DMS 273 treated with DMSO at 0.1 percent for 48 hours (cell line): ENCODE data around the gene TSC2.
"Not testable (repeated sequence)": the region's sequence is repeated elsewhere in the genome, so short reads cannot be mapped to it uniquely, and the experiment has no call there.

Source experiments
- DNase-seq: peaks from one replicate; lab custom pipeline; 2025; lab: John Stamatoyannopoulos, UW

TSC2 gene

DNA sequence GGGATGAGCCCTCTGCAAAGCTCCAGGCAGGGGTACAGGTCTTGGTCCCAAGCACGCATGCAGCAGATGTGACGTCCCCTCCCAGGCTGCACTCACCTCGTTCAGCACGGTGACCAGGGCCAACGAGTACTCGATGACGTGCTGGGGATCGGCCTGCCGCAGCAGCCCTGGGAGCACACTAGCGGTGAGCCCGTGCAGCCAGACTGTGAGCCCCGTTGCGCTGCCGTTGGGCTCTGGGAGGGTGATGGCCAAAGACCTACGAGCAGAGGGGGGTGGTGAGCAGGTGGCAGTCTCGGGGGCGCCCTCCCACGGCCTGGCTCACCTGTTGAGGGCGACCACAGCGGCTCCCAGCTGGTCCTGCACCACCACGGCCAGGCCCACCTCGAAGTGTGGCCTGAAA, 58.0 kb downstream of the TSC2 start:
- not testable (repeated sequence) for DNase-seq

DNA sequence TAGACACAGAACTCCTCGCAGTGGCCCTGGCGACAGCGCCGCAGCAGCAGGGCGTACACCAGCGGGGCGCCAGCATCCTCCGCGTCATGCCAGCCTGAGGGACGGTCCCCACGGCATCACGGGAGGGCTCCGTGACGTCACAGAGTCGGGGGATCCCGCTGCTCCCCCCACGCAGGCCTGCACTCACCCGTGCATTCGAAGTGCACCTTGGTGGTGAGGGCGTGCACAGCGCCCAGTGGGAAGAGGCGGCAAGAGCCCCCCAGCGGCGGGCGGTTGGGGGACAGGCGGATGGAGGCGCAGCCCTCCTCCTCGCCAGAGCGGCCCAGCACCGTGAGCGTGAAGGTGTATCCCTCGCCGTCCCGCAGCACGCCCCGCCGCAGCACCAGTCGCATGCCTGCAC, 58.4 kb downstream of the TSC2 start:
- not testable (repeated sequence) for DNase-seq

DNA sequence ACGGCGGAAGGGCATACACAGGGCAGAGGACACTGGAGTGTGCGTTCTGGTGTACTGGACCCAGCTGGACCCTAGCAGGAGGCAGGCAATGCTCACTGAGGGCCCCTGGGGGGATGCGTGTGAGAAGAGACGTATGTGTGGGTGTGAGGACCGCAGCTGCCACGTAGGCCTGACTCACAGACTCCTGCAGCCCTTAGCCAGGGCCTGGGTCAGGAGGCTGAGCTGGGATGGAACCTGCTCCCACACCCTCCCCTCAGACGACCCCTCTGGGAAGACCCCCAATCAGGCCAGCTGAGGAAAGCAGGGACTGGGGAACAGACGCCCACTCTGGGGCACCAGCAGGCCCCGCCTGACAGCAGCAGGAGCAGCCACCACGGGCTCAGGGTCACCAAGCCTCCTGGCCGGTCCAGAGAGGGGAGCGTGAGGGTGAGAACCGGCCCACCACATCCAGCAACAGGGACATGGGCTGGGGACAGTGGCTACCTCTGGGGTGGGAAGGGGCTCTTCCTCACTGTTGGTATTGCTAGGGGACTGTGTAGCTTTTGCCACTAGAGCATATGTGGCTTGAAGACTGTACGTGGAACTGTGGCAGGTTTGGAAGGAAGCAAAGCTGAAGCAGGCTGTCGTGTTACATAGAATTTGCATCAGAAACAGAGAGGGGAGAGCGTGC, 59.5 kb downstream of the TSC2 start:
- DNase-seq = not testable (repeated sequence)

DNA sequence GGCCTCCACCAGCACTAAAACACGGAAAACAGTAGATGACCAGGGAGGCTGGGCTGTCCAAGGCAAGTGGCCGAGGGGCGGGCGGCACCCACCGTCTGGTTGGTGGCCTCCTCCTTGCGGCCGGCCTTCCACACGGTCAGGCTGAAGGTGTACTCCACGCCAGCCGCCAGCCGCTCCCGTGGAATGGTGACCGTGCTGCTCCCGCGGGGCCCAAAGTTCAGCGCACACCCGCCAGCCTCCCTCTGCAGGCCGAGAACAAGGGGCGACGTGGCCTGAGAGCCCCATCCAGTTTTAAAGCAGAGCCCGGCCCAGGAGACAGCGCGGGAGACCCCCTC, 60.0 kb downstream of the TSC2 start:
- DNase-seq = not testable (repeated sequence)

DNA sequence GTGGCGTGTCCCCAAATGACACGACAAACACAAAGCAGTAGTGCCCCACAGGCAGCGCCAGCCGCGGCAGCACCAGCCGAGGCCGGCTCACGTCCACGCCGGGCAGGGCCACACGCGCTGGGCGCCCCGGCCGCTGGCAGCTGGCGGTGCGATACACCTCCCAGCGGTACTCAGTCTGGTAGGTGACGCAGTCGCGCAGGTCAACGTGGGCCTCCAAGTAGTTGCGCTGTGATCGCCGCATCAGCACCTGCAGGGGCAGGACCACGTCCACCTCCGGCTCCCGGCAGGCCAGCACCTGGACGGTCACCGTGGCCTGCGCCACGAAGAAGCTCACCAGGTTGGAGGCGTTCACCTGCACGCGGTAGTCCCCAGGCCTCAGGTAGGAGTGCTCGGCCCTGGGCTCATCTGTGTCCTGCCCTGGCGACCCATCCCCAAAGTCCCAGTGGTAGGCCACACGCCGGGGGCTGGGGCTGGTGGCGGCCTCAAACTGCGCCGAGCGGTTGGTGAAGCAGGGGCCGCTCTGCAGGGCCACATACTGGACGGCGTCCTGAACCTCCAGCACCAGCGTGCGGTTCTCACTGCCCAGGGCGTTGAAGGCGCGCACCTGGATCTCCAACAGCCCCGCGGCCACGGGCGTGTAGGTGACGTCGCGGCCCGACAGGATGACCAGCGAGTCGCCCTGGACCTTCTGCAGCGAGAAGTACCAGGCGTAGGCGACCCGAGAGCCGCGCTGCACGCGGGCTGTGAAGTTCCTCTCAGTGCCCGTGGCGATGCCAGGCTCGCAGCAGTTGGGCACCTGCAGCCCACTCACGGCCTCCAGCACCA, 60.9 kb downstream of the TSC2 start:
- not testable (repeated sequence) for DNase-seq

DNA sequence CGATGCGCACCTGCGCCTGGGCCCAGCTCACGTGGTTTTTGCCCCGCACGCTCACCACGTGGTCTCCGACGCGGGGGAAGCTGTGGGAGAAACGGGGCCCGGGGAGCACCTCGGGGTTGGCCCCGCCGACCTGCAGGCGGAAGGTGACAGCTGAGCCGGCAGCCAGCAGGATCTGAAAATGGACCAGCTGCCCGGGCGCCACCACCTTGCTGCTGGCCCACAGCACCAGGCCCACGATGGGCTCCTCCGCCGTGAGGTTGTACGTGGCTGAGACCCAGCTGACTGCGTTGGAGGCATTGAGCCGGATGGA, 61.4 kb downstream of the TSC2 start:
- not testable (repeated sequence) for DNase-seq

DNA sequence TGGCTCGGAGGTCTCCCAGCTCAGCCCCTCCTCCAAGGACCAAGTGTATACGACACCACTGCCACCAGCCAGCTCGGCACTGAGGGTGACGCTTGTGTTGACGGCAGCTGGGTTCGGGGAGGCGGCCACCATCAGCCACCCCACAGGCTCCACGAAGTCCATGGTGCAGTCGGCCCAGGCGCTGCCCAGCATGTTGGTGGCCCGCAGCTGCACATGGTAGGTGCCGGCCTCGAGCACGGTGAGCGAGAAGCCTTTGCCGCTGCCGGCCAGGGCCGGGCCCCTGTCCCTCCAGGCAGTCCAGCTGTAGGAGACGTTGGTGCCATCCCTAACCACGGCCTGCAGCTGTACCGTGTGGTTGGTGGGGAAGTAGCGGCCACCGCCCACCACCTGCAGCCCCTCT, 62.1 kb downstream of the TSC2 start:
- DNase-seq = not testable (repeated sequence)

DNA sequence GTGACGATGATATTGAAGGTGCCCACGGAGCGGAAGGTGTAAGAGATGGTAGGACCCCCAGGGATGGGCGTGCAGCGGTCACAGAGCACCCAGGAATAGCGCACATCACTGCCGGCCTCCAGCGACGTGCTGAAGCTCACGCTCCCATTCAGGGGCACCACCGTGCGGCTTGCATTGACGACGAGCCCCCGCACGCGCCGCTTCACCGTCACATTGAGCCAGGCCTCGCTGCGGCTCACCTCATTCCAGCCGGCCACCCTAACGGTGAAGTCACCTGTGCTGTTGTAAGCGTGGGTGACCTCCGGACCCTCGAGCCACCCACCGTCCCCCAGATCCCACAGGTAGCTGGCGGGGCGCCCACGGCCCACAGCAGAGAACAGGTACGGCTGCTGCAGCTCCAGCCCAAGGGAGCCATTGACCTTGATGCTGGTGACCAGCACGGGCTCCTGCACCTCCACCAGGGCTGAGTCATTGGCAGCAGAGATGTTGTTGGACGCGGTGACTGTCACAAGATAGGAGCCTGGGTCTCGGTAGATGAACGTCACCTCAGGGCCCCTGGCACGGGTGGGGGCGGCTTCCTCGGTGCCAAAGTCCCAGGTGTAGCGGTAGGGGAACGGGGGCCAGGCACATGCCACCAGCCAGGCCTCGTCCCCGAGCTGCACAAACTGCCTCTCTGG, 62.7 kb downstream of the TSC2 start:
- DNase-seq = not testable (repeated sequence)

DNA sequence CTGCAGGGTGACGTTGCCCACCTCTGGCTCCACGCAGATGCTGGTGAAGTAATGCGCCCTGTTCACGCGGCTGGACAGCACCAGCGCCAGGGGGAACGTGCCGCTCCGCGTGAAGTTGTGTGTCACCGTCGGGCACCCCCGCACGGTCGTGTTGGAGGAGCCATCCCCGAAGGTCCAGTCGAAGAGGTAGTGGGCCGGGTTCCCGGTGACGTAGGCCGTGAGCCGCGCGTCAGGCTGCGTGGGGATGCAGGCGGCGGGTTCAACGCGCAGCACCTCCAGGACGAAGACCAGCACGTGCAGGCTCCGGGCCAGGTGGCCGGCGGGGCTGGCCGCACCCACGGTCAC, 63.2 kb downstream of the TSC2 start:
- DNase-seq = not testable (repeated sequence)

DNA sequence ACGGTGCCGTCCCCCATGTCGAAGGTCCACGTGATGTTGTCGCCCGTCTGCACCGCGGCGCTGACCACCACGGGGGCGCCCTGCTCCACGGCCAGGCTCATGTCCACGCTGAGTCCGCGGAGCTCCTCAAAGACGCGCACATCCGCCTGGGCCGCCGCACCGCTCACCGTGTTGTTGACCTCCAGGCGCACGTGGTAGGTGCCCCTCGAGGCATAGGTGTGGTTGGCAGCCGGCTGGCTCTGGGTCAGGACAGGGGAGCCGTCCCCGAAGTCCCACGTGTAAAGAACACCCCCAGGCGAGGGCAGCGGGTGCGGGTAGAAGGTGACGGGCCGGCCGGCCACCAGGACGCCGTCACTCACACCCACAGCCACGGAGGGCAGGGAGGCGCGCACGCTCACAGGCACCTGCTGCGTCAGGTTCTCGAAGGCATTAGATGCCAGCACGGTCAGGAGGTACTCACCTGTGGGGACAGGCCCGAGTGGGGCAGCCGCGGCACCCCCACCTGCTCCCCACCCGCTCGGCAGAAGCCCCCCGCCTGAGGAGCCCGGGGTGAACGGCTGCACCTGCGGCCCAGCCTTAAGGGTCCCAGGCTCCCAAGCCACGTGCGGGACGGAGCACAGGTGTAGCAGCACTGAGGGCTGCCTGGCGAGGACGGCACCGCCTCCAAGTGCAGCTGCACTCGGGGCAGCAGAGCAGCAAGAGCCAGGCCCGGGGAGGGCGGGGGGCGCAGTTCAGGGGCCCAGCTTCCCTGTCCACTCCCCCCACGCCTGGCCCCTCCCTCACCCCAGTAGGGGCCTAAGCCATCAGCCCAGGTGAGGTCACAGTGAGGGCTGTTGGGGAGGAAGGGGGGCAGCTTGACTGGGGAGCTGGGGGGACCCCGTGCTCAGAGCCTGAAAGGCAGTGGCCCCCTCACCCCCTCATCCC, 63.9 kb downstream of the TSC2 start:
- DNase-seq = not testable (repeated sequence)

DNA sequence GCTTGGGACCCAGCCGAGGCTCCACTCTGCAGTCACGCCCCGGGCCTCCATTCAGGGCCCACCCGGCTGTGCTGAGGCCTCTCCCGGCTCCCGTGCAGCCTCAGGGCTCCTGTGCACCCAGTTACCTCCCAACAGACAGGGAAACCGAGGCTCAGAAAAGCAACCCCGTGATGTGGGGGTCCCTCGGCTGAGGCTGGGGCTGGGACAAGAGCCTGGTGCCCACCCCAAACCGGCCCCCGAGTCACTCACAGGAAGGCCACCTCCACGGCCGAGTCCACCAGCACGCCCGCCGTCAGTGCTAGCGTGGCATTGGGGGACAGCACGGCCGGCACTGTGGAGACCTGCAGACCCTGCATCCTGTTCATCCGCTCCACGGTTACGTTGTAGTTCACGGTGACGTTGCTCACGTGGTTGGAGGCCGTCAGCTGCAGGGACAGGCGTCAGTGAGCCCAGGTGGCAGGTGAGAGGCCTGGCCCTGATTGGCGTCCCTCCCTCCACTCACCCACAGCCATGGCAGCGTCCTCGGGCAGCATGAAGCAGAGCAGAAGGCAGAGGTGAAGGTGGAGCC, 64.8 kb downstream of the TSC2 start:
- DNase-seq = not testable (repeated sequence)

DNA sequence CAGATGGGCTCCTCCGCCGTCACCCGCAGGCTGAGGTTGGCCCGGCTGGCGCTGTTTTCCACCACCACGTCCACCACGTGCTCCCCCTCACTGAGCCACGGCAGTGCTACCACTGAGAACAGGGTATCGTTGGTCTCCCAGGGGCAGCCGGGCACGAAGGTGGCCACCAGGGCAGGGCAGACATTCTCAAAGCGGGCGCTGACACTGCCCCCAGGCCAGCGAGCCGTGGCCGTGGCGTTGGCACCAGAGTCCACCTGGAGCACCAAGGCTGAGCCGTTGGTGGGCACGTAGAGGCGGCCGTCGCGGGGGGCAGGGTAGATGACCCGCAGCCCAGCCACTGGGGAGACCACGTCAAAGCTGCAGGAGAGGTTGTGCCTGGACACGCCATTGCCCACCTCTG, 66.4 kb downstream of the TSC2 start:
- not testable (repeated sequence) for DNase-seq

DNA sequence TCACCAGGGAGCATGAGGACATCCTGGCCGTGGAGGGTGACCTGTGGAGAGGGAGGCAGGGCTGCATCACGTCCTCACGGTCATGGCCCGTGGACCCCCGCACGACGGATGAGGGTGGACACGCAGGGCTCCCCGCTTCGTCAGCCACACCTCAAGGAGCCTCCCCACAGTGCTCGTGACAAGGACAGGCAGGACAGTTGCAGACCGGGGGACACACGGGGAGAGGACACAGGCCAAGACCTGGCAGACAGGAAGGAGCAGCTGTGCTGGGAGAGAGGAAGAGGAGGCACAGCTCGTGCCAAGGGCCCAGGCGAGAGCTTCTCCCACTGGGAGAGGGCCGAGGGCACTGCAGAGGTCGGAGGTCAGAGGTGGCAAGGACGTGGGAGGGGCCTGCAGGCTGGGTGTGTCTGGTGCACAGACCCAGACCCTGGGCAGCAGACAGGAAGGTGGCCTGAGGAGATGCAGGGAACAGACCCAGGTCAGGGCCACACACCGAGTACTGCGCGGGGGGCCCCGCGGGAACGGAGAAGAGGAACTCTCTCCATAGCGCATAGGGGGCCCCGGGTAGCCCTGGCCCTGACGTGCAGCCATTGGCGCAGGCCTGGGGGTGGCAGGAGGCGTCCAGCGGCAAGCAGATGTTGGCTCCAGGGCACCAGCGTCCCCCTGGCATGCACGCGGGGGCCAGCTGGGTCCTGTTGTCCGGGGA, 67.3 kb downstream of the TSC2 start:
- not testable (repeated sequence) for DNase-seq

DNA sequence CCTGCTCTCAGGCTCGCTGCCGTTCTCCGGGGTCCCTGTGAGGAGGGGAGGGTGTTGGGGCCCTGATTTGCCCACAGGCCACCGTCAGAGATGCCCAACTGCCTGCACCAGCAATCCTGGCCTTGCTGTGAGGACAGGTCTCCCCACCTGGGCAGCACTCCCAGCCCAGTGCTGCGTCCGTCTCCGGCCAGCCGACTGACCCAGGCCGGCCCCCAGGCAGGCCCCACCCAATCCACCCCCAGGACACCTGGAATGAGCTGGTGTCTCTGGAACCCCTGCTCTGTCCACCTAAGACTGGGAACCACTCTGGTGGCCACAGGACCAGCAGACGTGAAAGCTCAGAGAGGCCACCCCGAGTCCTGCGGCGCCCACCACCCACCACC, 67.8 kb downstream of the TSC2 start:
- DNase-seq = no peak

DNA sequence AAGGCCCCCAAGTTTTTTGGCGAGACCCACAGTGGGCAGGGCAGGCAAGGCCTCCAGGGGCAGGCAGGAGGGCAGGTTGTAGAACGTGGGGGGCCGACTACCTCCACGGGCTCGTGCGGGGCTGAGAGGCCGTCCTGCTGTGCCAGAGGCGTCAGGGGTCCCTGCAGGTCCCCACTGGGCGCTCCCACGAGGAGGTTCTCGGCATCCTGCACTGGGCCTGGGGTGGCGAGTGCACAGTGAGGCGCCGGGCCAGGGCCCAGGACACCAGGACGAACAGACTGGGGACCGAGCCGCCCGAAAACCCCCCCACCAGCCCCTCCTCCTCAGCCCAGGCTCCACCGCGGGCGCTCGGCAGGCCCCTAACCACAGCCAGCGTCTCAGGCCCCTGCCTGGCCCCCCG, 68.6 kb downstream of the TSC2 start:
- not testable (repeated sequence) for DNase-seq

DNA sequence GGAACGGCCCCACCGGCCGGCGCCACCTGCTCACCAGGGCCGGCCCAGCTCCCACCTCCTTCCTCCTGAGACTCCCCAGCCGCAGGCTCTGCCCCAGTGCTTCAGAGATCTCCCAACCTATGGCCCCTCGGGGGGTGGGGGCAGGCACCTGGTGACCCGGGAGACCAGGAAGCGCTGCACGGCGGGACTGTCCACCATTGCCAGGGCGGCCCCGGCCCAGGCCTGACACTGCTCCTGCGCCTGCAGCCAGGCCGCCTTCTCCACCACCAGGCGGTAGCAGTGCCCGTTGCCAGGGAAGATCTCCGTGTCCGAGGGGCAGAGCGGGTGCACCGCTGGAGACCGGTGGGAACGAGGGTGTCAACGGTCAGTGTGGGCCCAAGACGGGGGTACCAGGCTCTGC, 69.6 kb downstream of the TSC2 start:
- not testable (repeated sequence) for DNase-seq

DNA sequence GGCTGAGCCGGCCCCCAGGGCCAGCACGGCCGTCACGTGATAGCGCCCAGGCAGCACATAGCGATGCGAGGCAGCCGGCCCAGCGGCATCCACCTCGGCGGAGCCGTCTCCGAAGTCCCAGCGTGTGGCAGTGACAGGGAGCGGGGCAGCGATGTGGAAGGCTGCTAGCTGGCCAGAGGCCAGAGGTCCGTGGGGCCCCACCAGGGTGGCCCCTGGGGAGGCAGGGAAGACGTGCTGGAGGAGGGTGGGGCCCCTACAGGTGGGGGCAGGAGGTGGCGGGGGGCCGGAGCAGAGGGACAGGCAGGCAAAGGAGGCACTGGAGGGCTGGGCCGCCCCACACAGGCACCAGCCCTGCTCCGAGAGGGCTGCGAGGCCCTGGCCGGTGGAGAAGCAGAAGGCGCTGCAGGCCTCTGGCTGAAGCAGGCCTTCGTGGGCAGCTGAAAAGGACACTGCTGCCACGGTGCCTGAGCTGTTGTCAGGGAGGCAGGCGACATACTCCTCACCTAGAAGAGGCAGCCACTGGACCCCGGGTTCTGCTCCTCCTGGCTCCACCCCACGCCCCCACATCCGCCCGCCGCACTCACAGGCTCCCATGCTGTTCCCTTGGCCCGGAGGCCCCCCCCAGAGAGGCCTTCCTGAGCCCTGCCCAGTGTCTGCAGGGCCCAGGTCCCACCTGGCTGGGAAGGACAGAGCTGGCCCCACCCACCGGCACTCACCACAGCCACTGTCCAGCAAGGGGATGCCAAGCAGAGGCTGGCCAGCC, 70.4 kb downstream of the TSC2 start:
- DNase-seq = not testable (repeated sequence)

DNA sequence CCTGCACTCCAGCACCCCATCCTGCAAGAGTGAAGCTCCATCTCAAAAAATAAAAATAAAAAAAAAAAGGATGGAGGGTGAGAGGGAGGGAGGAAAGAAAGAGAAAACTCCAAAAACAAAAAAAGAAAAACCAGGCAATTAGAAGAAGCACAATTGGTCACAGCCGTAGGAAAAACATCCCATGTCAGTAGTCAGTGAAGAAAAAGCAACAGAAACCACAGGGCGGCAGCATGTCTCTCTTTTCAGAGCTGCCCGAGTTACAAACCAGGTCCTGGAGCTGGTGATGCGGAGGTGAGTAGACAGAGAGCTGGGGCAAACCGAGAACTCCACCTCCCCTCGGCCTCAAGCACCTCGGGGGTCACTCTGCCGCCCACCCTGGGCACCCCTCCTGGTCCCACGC, 73.5 kb downstream of the TSC2 start:
- not testable (repeated sequence) for DNase-seq

DNA sequence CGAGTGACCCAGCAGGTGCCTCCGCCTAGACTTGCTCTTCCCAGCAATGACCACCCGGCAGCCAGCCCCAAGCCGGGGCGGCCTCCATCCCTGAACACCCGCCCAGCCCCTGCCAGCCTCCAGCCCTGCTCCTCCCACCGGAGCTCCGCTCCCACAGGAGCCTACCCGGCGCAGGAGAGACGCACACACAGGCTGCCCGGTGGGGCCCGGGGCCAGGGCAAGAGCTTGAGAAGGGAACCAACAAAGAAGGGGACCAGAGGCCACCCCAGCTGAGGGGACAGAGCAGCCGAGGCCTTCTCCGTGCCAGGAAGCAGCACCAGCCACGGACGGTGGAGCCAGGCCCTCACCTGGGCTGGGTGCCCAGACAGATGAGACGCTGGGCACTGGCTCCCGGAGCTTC, 74.1 kb downstream of the TSC2 start:
- DNase-seq = no peak

DNA sequence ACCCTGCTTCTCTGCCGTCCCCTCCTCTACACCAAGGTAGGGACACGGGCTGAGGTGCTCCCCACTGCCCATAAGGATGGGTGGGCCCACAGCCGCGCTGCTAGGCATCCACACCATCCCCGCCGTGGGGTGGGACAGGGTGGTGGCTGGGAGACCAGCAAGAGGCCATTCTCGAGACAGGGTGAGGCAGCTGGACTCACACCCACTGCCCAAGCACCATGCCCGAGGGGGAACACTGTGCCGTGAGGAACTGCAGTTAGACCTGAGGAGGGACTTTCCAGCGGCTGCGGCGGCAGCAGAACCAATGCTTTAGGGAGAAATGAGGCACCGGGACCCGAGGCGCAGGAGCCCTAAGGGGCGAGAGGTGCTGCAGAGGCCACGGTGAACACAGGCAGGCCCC, 74.6 kb downstream of the TSC2 start:
- DNase-seq = no peak
